HG03571 (cell line): ENCODE results near the gene ROS1.
"Not testable (repeated sequence)": the region's sequence is repeated elsewhere in the genome, so short reads cannot be mapped to it uniquely, and the experiment has no call there.

Source experiments
- ATAC-seq: cut with Tn5 transposase; IDR thresholded peaks from one replicate; pipeline ENCODE4 v1.9.1; 2021; ENCODE audit not compliant: unreplicated experiment

ROS1 gene

GRCh38 chr6:117384659-117385058 is 41.1 kb downstream of the ROS1 start:
- ATAC-seq: no peak

GRCh38 chr6:117381749-117382148 is 44.0 kb downstream of the ROS1 start:
- no peak for ATAC-seq

GRCh38 chr6:117380298-117380697 is 45.4 kb downstream of the ROS1 start:
- ATAC-seq: no peak

GRCh38 chr6:117375446-117375845 is 50.3 kb downstream of the ROS1 start:
- ATAC-seq: no peak

- ATAC-seq: no peak
Measured at GRCh38 chr6:117373211-117373813, 52.4 kb downstream of the ROS1 start.

- ATAC-seq: not testable (repeated sequence)
Measured at GRCh38 chr6:117372289-117372688, 53.5 kb downstream of the ROS1 start.

- ATAC-seq: no peak
Measured at GRCh38 chr6:117371492-117371891, 54.2 kb downstream of the ROS1 start.

GRCh38 chr6:117359581-117359980 is 66.2 kb downstream of the ROS1 start:
- ATAC-seq: no peak

GRCh38 chr6:117354671-117355070 is 71.1 kb downstream of the ROS1 start:
- no peak for ATAC-seq

GRCh38 chr6:117352466-117353081 is 73.2 kb downstream of the ROS1 start:
- no peak for ATAC-seq

- no peak for ATAC-seq
Measured at GRCh38 chr6:117351521-117351920, 74.2 kb downstream of the ROS1 start.

GRCh38 chr6:117346142-117346930 is 79.4 kb downstream of the ROS1 start:
- ATAC-seq: no peak

GRCh38 chr6:117345292-117345610 is 80.5 kb downstream of the ROS1 start:
- ATAC-seq: no peak

GRCh38 chr6:117344444-117345291 is 81.1 kb downstream of the ROS1 start:
- no peak for ATAC-seq

GRCh38 chr6:117338567-117338966 is 87.2 kb downstream of the ROS1 start:
- ATAC-seq: no peak

- no peak for ATAC-seq
Measured at GRCh38 chr6:117329926-117330325, 95.8 kb downstream of the ROS1 start.

GRCh38 chr6:117328500-117328899 is 97.2 kb downstream of the ROS1 start:
- no peak for ATAC-seq

- ATAC-seq: no peak
Measured at GRCh38 chr6:117328005-117328389, 97.7 kb downstream of the ROS1 start.

- ATAC-seq: no peak
Measured at GRCh38 chr6:117327149-117328004, 98.4 kb downstream of the ROS1 start.

GRCh38 chr6:117326396-117326795 is 99.3 kb downstream of the ROS1 start:
- ATAC-seq: no peak

- no peak for ATAC-seq
Measured at GRCh38 chr6:117317261-117317660, 108.5 kb downstream of the ROS1 start.
